Common myeloid progenitor, CD34-positive (primary cell): ENCODE data around the gene HERC2.

Source experiments
- CTCF ChIA-PET: fragments of 350-600 bp; sonication (Branson Sonifier 250); formaldehyde crosslinking; loops from one replicate; lab custom pipeline; 2021; ENCODE audit warnings: antibody characterized with exemption; lab: Charles Lee
- POLR2A ChIA-PET: fragments of 350-600 bp; sonication (Branson Sonifier 250); formaldehyde crosslinking; loops from one replicate; lab custom pipeline; 2021; ENCODE audit warnings: antibody characterized with exemption; lab: Charles Lee
- DNase-seq, 3 donors: peaks; one replicate each; pipeline versions ENCODE4 v3.0.0 to v3.0.0-alpha.2; 2013
- H3K27ac ChIP-seq, 2 experiments: 1 replicate in 1 of 2; 2 replicates in 1 of 2; pipeline ENCODE4 v1.7.0; 2013; ENCODE audit warnings: inconsistent platforms in 2 of 2, low read length in 2 of 2, mild to moderate bottlenecking in 2 of 2, low read depth in 1 of 2, moderate library complexity in 1 of 2; ENCODE audit not compliant: severe bottlenecking in 2 of 2, insufficient read depth in 1 of 2, poor library complexity in 1 of 2
- H3K27me3 ChIP-seq, 5 experiments: replicated peaks in 2 of 5; 1 replicate in 3 of 5; 2 replicates in 2 of 5; pipeline versions ENCODE4 v1.6.1 to v1.7.0; 2013; ENCODE audit warnings: low read length in 4 of 5, mild to moderate bottlenecking in 2 of 5, moderate library complexity in 2 of 5, inconsistent platforms in 1 of 5; ENCODE audit not compliant: insufficient read depth in 5 of 5, control insufficient read depth in 4 of 5
- H3K36me3 ChIP-seq, 4 experiments: 1 replicate in 2 of 4; 2 replicates in 2 of 4; pipeline versions ENCODE4 v1.6.1 to v1.7.0; 2013; ENCODE audit warnings: low read length in 3 of 4, control low read depth in 1 of 4, mild to moderate bottlenecking in 1 of 4; ENCODE audit not compliant: control insufficient read depth in 4 of 4, insufficient read depth in 4 of 4
- H3K4me1 ChIP-seq, 4 experiments: 1 replicate in 3 of 4; 2 replicates in 1 of 4; pipeline versions ENCODE4 v1.6.1 to v1.7.1; 2013; ENCODE audit warnings: low read length in 3 of 4, mild to moderate bottlenecking in 3 of 4, control low read depth in 1 of 4, inconsistent platforms in 1 of 4, moderate library complexity in 1 of 4; ENCODE audit not compliant: control insufficient read depth in 4 of 4, insufficient read depth in 4 of 4; ENCODE audit errors: control extremely low read depth in 1 of 4
- H3K4me3 ChIP-seq, 7 experiments: 1 replicate in 4 of 7; 2 replicates in 3 of 7; pipeline versions ENCODE4 v1.5.1 to v1.7.0; 2013; ENCODE audit warnings: mild to moderate bottlenecking in 7 of 7, low read length in 6 of 7, moderate library complexity in 6 of 7, inconsistent platforms in 2 of 7, low read depth in 2 of 7, control low read depth in 1 of 7; ENCODE audit not compliant: insufficient read depth in 4 of 7, control insufficient read depth in 1 of 7; ENCODE audit errors: extremely low read depth in 1 of 7
- H3K9me3 ChIP-seq, 5 experiments: 1 replicate in 4 of 5; 2 replicates in 1 of 5; pipeline versions ENCODE4 v1.6.1 to v1.7.1; 2013; ENCODE audit warnings: low read length in 4 of 5, mild to moderate bottlenecking in 2 of 5, inconsistent platforms in 1 of 5, low read depth in 1 of 5, moderate library complexity in 1 of 5; ENCODE audit not compliant: control insufficient read depth in 4 of 5, insufficient read depth in 2 of 5; ENCODE audit errors: control extremely low read depth in 1 of 5
- WGBS: methylation state at CpG from one replicate; pipeline ENCODE4 v1.1.5; 2013; ENCODE audit not compliant: insufficient coverage; 5-methylcytosine and 5-hydroxymethylcytosine counted together

HERC2 gene

GRCh38 chr15:28281876-28282275, 40.1 kb downstream of the HERC2 start:
- 100% methylated on average over 3 of the region's 7 CpGs for WGBS
- POLR2A ChIA-PET: no interaction called here

GRCh38 chr15:28274635-28275034, 47.3 kb downstream of the HERC2 start:
- Histone ChIP-seq H3K36me3 (peaks cover 0 to 59% (median 45%) of the 10 kb centered on the region in 4 experiments), H3K27me3 (no peaks in the 10 kb centered on the region), H3K4me1 (no peaks in the 10 kb centered on the region), H3K9me3 (no peaks in the 10 kb centered on the region), H3K4me3 (no peak overlapping the region), H3K27ac (no peak overlapping the region)
- 96% methylated on average over 11 of the region's 16 CpGs for WGBS
- DNase-seq: no peak
- POLR2A ChIA-PET: no interaction called here
- CTCF ChIA-PET: no interaction called here

More at GRCh38 chr15:28281876-28282275, 40.1 kb downstream of the HERC2 start:
- Histone ChIP-seq H3K27me3 (no peaks in the 10 kb centered on the region), H3K4me1 (no peaks in the 10 kb centered on the region), H3K4me3 (no peak overlapping the region), H3K36me3 (peaks cover 5 to 37% (median 30%) of the 10 kb centered on the region in 4 experiments), H3K9me3 (peaks cover 0 to 10% (median 3%) of the 10 kb centered on the region in 5 experiments), H3K27ac (no peak overlapping the region)
- CTCF ChIA-PET: no interaction called here
- no peak for DNase-seq

DNA sequence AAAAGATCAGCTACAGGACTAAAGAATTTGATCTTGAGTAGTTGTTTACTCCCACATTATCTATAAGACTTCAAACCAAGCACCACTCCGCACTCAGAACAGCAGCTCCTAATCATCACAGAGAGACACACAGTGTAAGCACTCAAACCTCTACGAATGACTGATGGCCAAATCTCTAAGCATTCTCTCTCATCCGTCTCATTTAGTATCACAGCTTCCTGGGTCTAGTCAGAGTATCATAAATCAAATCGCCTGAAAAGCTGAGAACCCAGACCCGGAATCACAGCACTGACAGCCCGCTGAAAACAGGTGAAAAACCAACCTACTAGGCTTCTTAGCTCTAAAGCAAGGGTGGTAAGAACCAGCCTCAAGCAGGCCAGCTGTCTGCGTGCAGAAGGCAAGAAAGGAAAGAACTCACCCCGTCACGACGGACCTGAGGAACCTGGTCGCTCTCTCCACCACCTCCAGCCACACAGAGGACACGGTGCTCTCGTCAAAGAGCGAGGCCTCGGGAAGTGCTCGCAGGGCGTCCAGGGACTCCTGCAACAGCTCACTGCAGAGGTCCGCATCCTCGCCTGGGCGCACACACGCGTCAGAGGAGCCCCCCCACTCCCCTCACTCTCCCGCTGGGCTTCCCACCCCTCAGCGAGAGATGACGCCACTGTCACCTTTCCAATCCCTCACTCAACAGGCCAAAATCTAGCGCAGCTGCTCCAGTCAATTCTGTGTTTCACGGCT, 47.9 kb downstream of the HERC2 start:
- H3K4me3 ChIP-seq: no peak overlapping the region
- H3K36me3 ChIP-seq: peaks cover 0 to 59% (median 45%) of the 10 kb centered on the region in 4 experiments
- no peak for DNase-seq
- H3K27ac ChIP-seq: no peak overlapping the region
- H3K4me1 ChIP-seq: no peaks in the 10 kb centered on the region
- H3K9me3 ChIP-seq: no peaks in the 10 kb centered on the region
- CTCF ChIA-PET: no interaction called here
- POLR2A ChIA-PET: no interaction called here
- H3K27me3 ChIP-seq: no peaks in the 10 kb centered on the region
- 98% methylated on average over 19 of the region's 27 CpGs for WGBS

DNA sequence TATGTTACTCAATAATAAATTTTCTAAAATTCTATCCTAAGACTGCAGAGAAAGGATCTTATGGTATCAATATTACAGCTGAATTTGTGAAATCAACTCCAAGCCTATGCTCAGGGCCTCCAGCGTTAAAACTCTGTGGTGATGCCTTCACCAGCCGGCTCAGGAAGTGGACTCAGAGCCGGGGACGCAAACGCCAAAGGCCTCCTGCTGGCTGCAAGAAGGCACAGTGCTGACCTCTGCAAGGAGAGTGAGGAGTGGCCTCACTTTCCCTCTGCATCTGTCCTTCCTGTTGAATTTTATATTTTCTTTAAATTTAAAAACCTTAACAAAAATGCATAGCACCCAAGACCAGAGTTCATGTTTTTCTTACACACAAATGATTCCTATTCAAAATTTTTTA, 48.5 kb downstream of the HERC2 start:
- Histone ChIP-seq H3K27ac (no peak overlapping the region), H3K4me1 (no peaks in the 10 kb centered on the region), H3K36me3 (peaks cover 0 to 65% (median 45%) of the 10 kb centered on the region in 4 experiments), H3K27me3 (no peaks in the 10 kb centered on the region), H3K4me3 (no peak overlapping the region), H3K9me3 (no peaks in the 10 kb centered on the region)
- POLR2A ChIA-PET: no interaction called here
- 93% methylated on average over 5 of the region's 5 CpGs for WGBS
- no peak for DNase-seq
- CTCF ChIA-PET: no interaction called here

- H3K27me3 ChIP-seq: no peaks in the 10 kb centered on the region
- H3K27ac ChIP-seq: no peak overlapping the region
- DNase-seq: no peak
- H3K4me1 ChIP-seq: no peaks in the 10 kb centered on the region
- 100% methylated on average over 7 of the region's 8 CpGs for WGBS
- no peaks in the 10 kb centered on the region for H3K9me3 ChIP-seq
- ChIA-PET POLR2A (no interaction called here), CTCF (no interaction called here)
- no peak overlapping the region for H3K4me3 ChIP-seq
- peaks cover 3 to 72% (median 54%) of the 10 kb centered on the region in 4 experiments for H3K36me3 ChIP-seq
These were observed 49.4 kb downstream of the HERC2 start for GRCh38 chr15:28272587-28272986.

GRCh38 chr15:28271697-28272260, 50.2 kb downstream of the HERC2 start:
- H3K27me3 ChIP-seq: no peaks in the 10 kb centered on the region
- CTCF ChIA-PET: no interaction called here
- no peak for DNase-seq
- H3K9me3 ChIP-seq: no peaks in the 10 kb centered on the region
- H3K4me3 ChIP-seq: no peak overlapping the region
- POLR2A ChIA-PET: no interaction called here
- no peak overlapping the region for H3K27ac ChIP-seq
- peaks cover 6 to 73% (median 55%) of the 10 kb centered on the region in 4 experiments for H3K36me3 ChIP-seq
- H3K4me1 ChIP-seq: no peaks in the 10 kb centered on the region
- WGBS: 98% methylated on average over 5 of the region's 15 CpGs

DNA sequence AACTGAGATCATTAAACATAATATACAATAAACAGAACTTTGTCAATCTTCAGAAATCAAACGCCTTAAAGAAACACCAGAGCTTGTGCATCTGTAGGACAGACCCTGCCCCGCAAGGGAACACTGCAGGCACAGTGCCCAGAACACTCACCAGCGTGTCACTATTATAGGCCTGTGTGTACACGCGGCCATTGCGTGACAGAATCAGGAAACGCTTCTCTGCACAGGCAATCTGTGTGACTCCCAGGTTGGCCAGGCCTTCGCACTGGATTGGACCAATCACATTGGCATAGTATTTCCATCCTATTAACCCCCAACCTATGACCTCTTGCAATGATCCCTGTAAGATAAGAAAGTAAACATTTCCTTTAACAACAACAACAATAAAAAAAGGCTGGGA, 52.9 kb downstream of the HERC2 start:
- WGBS: 93% methylated on average over 8 of the region's 8 CpGs

More for the DNA sequence above, 52.9 kb downstream of the HERC2 start:
- Histone ChIP-seq H3K27ac (no peak overlapping the region), H3K4me3 (no peak overlapping the region), H3K9me3 (no peaks in the 10 kb centered on the region), H3K27me3 (no peaks in the 10 kb centered on the region), H3K36me3 (peaks cover 13 to 80% (median 61%) of the 10 kb centered on the region in 4 experiments), H3K4me1 (no peaks in the 10 kb centered on the region)
- POLR2A ChIA-PET: no interaction called here
- CTCF ChIA-PET: no interaction called here
- no peak for DNase-seq
